AG09309 (cell line): ENCODE measurements around the gene HTR3A.
"Not testable (repeated sequence)": the region's sequence is repeated elsewhere in the genome, so short reads cannot be mapped to it uniquely, and the experiment has no call there.

Experiments used
- DNase-seq: peaks from one replicate; pipeline ENCODE4 v3.0.0-alpha.2; 2010; ENCODE audit warnings: low read depth
- H3K4me3 ChIP-seq: 2 replicates; pipeline ENCODE4 v1.5.1; 2011; ENCODE audit warnings: mild to moderate bottlenecking, low read depth, low read length, moderate library complexity; ENCODE audit not compliant: control insufficient read depth
- CTCF ChIP-seq: IDR thresholded peaks from 2 replicates; pipeline ENCODE4 v1.5.1; 2011; ENCODE audit warnings: mild to moderate bottlenecking, low read depth, low read length, inconsistent platforms; ENCODE audit not compliant: insufficient read depth, control insufficient read depth; ENCODE audit errors: missing control alignments

HTR3A gene

GRCh38 chr11:113974741-113975470 is at the start of gene HTR3A:
TSS of gene HTR3A (plus strand) at chr11:113975108. CDS start at chr11:113975326, 218 bp downstream.
- no peak within 1 kb of the TSS for H3K4me3 ChIP-seq
- no peak for TF ChIP-seq CTCF
- DNase-seq, result no peak

GRCh38 chr11:113926273-113927197 is 48.4 kb upstream of the HTR3A start:
- TF ChIP-seq CTCF, result no peak
- no peak for DNase-seq
- H3K4me3 ChIP-seq, result no peak overlapping the region

- DNase-seq, result no peak
Measured at GRCh38 chr11:113928311-113928710, 46.6 kb upstream of the HTR3A start.

GRCh38 chr11:113932788-113933187 is 42.1 kb upstream of the HTR3A start:
- DNase-seq, result no peak
- TF ChIP-seq CTCF, result no peak
- H3K4me3 ChIP-seq, result no peak overlapping the region

More at GRCh38 chr11:113928311-113928710, 46.6 kb upstream of the HTR3A start:
- no peak overlapping the region for H3K4me3 ChIP-seq
- no peak for TF ChIP-seq CTCF

- not testable (repeated sequence) for DNase-seq, H3K4me3 ChIP-seq
Measured at GRCh38 chr11:113934193-113934592, 40.7 kb upstream of the HTR3A start.

- DNase-seq, result no peak
- TF ChIP-seq CTCF, result no peak
Measured at GRCh38 chr11:113934761-113935160, 40.1 kb upstream of the HTR3A start.

GRCh38 chr11:113935858-113936257 is 39.0 kb upstream of the HTR3A start:
- no peak overlapping the region for H3K4me3 ChIP-seq
- DNase-seq, result no peak
- no peak for TF ChIP-seq CTCF

More at GRCh38 chr11:113934761-113935160, 40.1 kb upstream of the HTR3A start:
- H3K4me3 ChIP-seq, result no peak overlapping the region
